ENCODE results near the gene UBE4B.

Gene UBE4B

DNA sequence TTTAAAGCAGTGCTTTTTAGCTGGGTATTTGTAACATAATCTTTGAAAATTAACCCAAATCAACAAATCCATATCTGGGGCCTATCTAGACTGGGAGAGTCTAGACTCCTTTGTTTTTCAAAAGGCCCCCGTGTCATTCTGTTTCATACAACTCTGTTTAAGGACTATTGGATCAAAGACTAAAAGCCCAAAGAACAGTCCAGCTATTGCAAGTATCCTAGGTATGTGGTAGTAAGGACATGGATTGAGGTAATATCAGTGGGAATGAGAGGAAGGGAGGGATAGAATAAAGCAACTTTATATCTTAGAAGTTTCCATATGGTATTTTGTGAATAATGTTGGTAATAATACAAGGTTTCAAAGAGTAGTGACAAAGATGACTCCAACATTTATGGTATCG lies 195.8 kb downstream of the UBE4B start:
- no peaks in the 10 kb centered on the region for H3K36me3 ChIP-seq (replicated peaks; ENCODE audit: insufficient read depth, low read length)
- no peaks in the 10 kb centered on the region for H3K9me3 ChIP-seq (replicated peaks; ENCODE audit: insufficient read depth, low read length)
- no peak for TF ChIP-seq EZH2phosphoT487 (IDR thresholded peaks at IDR 0.05; ENCODE audit: low read length)
- TF ChIP-seq, protein P1, sequence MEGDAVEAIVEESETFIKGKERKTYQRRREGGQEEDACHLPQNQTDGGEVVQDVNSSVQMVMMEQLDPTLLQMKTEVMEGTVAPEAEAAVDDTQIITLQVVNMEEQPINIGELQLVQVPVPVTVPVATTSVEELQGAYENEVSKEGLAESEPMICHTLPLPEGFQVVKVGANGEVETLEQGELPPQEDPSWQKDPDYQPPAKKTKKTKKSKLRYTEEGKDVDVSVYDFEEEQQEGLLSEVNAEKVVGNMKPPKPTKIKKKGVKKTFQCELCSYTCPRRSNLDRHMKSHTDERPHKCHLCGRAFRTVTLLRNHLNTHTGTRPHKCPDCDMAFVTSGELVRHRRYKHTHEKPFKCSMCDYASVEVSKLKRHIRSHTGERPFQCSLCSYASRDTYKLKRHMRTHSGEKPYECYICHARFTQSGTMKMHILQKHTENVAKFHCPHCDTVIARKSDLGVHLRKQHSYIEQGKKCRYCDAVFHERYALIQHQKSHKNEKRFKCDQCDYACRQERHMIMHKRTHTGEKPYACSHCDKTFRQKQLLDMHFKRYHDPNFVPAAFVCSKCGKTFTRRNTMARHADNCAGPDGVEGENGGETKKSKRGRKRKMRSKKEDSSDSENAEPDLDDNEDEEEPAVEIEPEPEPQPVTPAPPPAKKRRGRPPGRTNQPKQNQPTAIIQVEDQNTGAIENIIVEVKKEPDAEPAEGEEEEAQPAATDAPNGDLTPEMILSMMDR (IDR thresholded peaks at IDR 0.05; ENCODE audit: low read length), result no peak
- no peak for TF ChIP-seq EZH2 (optimal IDR thresholded peaks at IDR 0.05; ENCODE audit: low read depth, low read length)
- H3K27me3 ChIP-seq (replicated peaks; ENCODE audit: insufficient read depth, low read length), result no peaks in the 10 kb centered on the region
- no peak overlapping the region for H3K27ac ChIP-seq (ENCODE audit: low read length)
- DNase-seq, result no peak
- H3K9ac ChIP-seq (ENCODE audit: low read length), result no peak overlapping the region
- no peaks in the 10 kb centered on the region for H3F3A ChIP-seq (ENCODE audit: insufficient read depth, low read length)
- no peaks in the 10 kb centered on the region for H3K9me2 ChIP-seq (replicated peaks; ENCODE audit: insufficient read depth, low read length)
- no peak overlapping the region for H3K4me3 ChIP-seq (ENCODE audit: low read length)
- no peak overlapping the region for H2AFZ ChIP-seq (ENCODE audit: low read length)
- no peak overlapping the region for H3K4me2 ChIP-seq (ENCODE audit: low read depth, low read length)
- no peaks in the 10 kb centered on the region for H3K4me1 ChIP-seq (ENCODE audit: low read length)
- no peaks in the 10 kb centered on the region for H4K20me1 ChIP-seq (ENCODE audit: insufficient read depth, low read length)
- peaks cover 84% of the 10 kb centered on the region for H3K79me2 ChIP-seq (ENCODE audit: low read length)

DNA sequence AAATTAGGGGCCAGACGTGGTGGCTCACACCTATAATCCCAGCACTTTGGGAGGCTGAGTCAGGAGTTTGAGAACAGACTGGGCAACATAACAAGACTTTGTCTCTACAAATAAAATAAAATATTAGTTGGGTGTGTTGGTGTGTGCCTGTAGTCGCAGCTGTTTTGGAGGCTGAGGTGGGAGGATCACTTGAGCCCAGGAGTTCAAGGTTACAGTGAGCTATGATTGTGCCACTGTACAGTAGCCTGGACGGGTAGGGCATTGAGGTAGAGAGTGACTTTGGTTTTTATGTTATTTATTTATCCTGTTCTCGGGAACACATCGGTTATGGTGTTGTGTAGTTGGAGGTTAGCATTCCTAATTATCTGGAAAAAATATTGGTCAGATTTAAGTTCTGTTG lies 197.1 kb downstream of the UBE4B start:
- Histone ChIP-seq H3K9me2 (replicated peaks; ENCODE audit: insufficient read depth, low read length) (no peaks in the 10 kb centered on the region), H3K27me3 (replicated peaks; ENCODE audit: insufficient read depth, low read length) (no peaks in the 10 kb centered on the region), H4K20me1 (ENCODE audit: insufficient read depth, low read length) (no peaks in the 10 kb centered on the region), H2AFZ (ENCODE audit: low read length) (no peak overlapping the region), H3K4me2 (ENCODE audit: low read depth, low read length) (no peak overlapping the region), H3K36me3 (replicated peaks; ENCODE audit: insufficient read depth, low read length) (no peaks in the 10 kb centered on the region), H3K79me2 (ENCODE audit: low read length) (peaks cover 70% of the 10 kb centered on the region), H3F3A (ENCODE audit: insufficient read depth, low read length) (no peaks in the 10 kb centered on the region), H3K4me1 (ENCODE audit: low read length) (no peaks in the 10 kb centered on the region), H3K27ac (ENCODE audit: low read length) (no peak overlapping the region), H3K9me3 (replicated peaks; ENCODE audit: insufficient read depth, low read length) (no peaks in the 10 kb centered on the region), H3K9ac (ENCODE audit: low read length) (no peak overlapping the region), H3K4me3 (ENCODE audit: low read length) (no peak overlapping the region)
- DNase-seq, result no peak
- TF ChIP-seq EZH2 (optimal IDR thresholded peaks at IDR 0.05; ENCODE audit: low read depth, low read length), result no peak
- TF ChIP-seq EZH2phosphoT487 (IDR thresholded peaks at IDR 0.05; ENCODE audit: low read length), result no peak
- TF ChIP-seq, protein P1 (IDR thresholded peaks at IDR 0.05; ENCODE audit: low read length), result no peak

Measured in MM.1S (cell line).